Fibroblast of the aortic adventitia (primary cell): Measurements from ENCODE around the gene LIN7B. TPM values are rescaled to one million over a fixed set of nuclear protein-coding genes. Genes with fewer than 3 reads are reported as not detected.
A peak's percentile ranks its signal among the peaks of the same experiment; 100 is the strongest.

Experiments used
- DNase-seq: peaks from one replicate; pipeline ENCODE4 v3.0.0-alpha.2; 2010; ENCODE audit warnings: low read depth
- H3K4me3 ChIP-seq: 2 replicates; pipeline ENCODE4 v1.5.1; 2011; ENCODE audit warnings: low read depth, mild to moderate bottlenecking, control low read depth, low read length, moderate library complexity
- CTCF ChIP-seq: IDR thresholded peaks from 2 replicates; pipeline ENCODE4 v1.5.1; 2011; ENCODE audit warnings: mild to moderate bottlenecking, low read length, control low read depth, inconsistent platforms; ENCODE audit not compliant: insufficient read depth
- total RNA-seq: library from RNA; depleted of rRNA; stranded (reverse); fragments of >200 nt; gene quantifications from 2 replicates; pipeline ENCODE4 v1.2.3, GENCODE V29; 2012; ENCODE audit warnings: low replicate concordance

LIN7B gene
- total RNA-seq, 1 donor: 3.7 TPM

GRCh38 chr19:49106648-49107135 is 7.5 kb upstream of the LIN7B start:
- peak; percentile 79 for TF ChIP-seq CTCF
- peak; percentile 41 for DNase-seq
- no peak overlapping the region for H3K4me3 ChIP-seq

- TF ChIP-seq CTCF: no peak
- no peak for DNase-seq
- H3K4me3 ChIP-seq: no peak overlapping the region
Measured at GRCh38 chr19:49107625-49108459, 6.3 kb upstream of the LIN7B start.

- TF ChIP-seq CTCF: no peak
- DNase-seq: no peak
- no peak overlapping the region for H3K4me3 ChIP-seq
Measured at GRCh38 chr19:49109051-49109450, 5.1 kb upstream of the LIN7B start.

- DNase-seq: no peak
- no peak overlapping the region for H3K4me3 ChIP-seq
- no peak for TF ChIP-seq CTCF
Measured at GRCh38 chr19:49109569-49110233, 4.5 kb upstream of the LIN7B start.

GRCh38 chr19:49110567-49110966 is 3.6 kb upstream of the LIN7B start:
- peak; percentile 80 for DNase-seq
- no peak overlapping the region for H3K4me3 ChIP-seq
- TF ChIP-seq CTCF: no peak

- DNase-seq: no peak
- no peak for TF ChIP-seq CTCF
- H3K4me3 ChIP-seq: no peak overlapping the region
Measured at GRCh38 chr19:49111218-49111998, 2.8 kb upstream of the LIN7B start.
